Psoas muscle (tissue), 8 donors: ENCODE results near the gene GFI1B. TPM values are rescaled to one million over a fixed set of nuclear protein-coding genes. Genes with fewer than 3 reads are reported as not detected.

ENCODE experiments used
- ATAC-seq, 4 donors: fragments of 200-7000 bp; cut with Tn5 transposase; one replicate each; pipeline ENCODE4 v1.9.1; 2020; ENCODE audit warnings: moderate library complexity in 3 of 4, mild to moderate bottlenecking in 2 of 4
- DNase-seq, 2 donors: peaks; one replicate each; pipeline ENCODE4 v3.0.0-alpha.2; 2020
- H3K27ac ChIP-seq: fragments of 200-600 bp; one replicate; pipeline ENCODE4 v1.8.0; 2022
- H3K27me3 ChIP-seq, 3 donors: fragments of 200-600 bp in 1 of 3; one replicate each; pipeline versions ENCODE4 v1.6.1 to v1.8.0; 2013 to 2022; ENCODE audit warnings: low read length in 2 of 3, mild to moderate bottlenecking in 2 of 3, moderate library complexity in 1 of 3; ENCODE audit not compliant: insufficient read depth in 3 of 3
- H3K36me3 ChIP-seq, 2 donors: fragments of 200-600 bp in 1 of 2; one replicate each; pipeline versions ENCODE4 v1.6.1 to v1.8.0; 2013 to 2022; ENCODE audit warnings: low read depth in 1 of 2, mild to moderate bottlenecking in 1 of 2, moderate library complexity in 1 of 2; ENCODE audit not compliant: insufficient read depth in 1 of 2
- H3K4me1 ChIP-seq: fragments of 200-600 bp; one replicate; pipeline ENCODE4 v1.8.0; 2022
- H3K4me3 ChIP-seq: fragments of 200-600 bp; one replicate; pipeline ENCODE4 v1.8.0; 2022; ENCODE audit warnings: mild to moderate bottlenecking
- H3K9me3 ChIP-seq: fragments of 200-600 bp; one replicate; pipeline ENCODE4 v1.8.0; 2022
- WGBS, 3 donors: extraction: QIAGEN DNeasy Blood & Tissue Kit; methylation state at CpG; one replicate each; pipeline versions ENCODE4 v1.1.6 to v1.1.7; 2013; 5-methylcytosine and 5-hydroxymethylcytosine counted together
- intact Hi-C, 2 donors: fragments of 100-400 bp; cut with DNase I; formaldehyde crosslinking; loops; one replicate each; pipeline versions ENCODE4 v1.11.0 to v1.14.2; 2022
- polyA plus RNA-seq, 3 donors: library from polyadenylated mRNA; stranded (reverse); fragments of 200-250 nt; gene quantifications; one replicate each; pipeline ENCODE4 v1.2.3, GENCODE V29; 2013
- total RNA-seq, 4 donors: library from RNA; stranded (reverse); fragmentation: NEBNext Ultra II Directional in 2 of 4; extraction: Animal tissue kit (Norgen Biotek cat#: 25700) in 2 of 4; gene quantifications; one replicate each; pipeline versions ENCODE4 v1.2.1 to v1.2.4, GENCODE V29; 2021 to 2023
- TF ChIP-seq, protein P1 (sequence below): fragments of 200-600 bp; IDR thresholded peaks from one replicate; pipeline ENCODE4 v1.8.0; 2022; ENCODE audit warnings: antibody characterized with exemption
- donor health status: healthy with polysubstance abuse.
- donor health status: DM: no; HTN: no; CAD: no; lungs with moderate emphysema.
- donor health status: Bipolar disorder and iron deficiency.
- donor health status: healthy.
- donor health status: DM: yes; HTN: yes; CAD: no.
- donor health status: DM: no; HTN: no; CAD: no.
- donor health status: DM: no; HTN: no; CAD: no.
- donor health status: DM: yes; HTN: yes; CAD: no.

The GFI1B gene
- total and polyA plus RNA-seq, 7 donors = 0.07 to 0.14 (median 0.12) TPM; not detected in 4

DNA sequence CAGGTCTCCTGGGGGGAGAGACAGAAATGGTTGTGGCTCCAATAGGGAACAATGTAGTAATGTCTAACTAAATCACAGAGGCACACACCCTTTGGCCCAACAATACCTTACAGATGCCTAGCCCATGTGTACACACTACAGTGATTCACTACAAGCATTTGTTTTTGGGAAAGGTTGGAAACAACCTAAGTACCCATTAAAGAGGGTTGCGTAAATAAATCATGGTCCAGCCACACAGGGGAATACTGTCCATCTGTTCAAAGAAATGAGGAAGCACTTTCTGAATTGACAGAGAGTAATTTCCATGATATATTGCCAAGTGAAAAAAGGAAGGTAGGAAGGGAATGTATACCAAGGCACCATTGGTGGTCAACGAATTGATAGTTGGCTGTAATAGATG lies 30.3 kb downstream of the GFI1B start:
- no peak overlapping the region for H3K27ac ChIP-seq
- DNase-seq (no peak), ATAC-seq (no peak)
- no peaks in the 10 kb centered on the region for H3K36me3 ChIP-seq
- H3K4me1 ChIP-seq = no peaks in the 10 kb centered on the region
- WGBS, 3 donors = 72 to 79% (median 77%) methylated on average over 2 of the region's 2 CpGs
- no peak overlapping the region for H3K4me3 ChIP-seq
- no peaks in the 10 kb centered on the region for H3K9me3 ChIP-seq
- TF ChIP-seq, protein P1, sequence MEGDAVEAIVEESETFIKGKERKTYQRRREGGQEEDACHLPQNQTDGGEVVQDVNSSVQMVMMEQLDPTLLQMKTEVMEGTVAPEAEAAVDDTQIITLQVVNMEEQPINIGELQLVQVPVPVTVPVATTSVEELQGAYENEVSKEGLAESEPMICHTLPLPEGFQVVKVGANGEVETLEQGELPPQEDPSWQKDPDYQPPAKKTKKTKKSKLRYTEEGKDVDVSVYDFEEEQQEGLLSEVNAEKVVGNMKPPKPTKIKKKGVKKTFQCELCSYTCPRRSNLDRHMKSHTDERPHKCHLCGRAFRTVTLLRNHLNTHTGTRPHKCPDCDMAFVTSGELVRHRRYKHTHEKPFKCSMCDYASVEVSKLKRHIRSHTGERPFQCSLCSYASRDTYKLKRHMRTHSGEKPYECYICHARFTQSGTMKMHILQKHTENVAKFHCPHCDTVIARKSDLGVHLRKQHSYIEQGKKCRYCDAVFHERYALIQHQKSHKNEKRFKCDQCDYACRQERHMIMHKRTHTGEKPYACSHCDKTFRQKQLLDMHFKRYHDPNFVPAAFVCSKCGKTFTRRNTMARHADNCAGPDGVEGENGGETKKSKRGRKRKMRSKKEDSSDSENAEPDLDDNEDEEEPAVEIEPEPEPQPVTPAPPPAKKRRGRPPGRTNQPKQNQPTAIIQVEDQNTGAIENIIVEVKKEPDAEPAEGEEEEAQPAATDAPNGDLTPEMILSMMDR = no peak
- H3K27me3 ChIP-seq = peaks cover 0 to 28% (median 2%) of the 10 kb centered on the region in 3 donors
- intact Hi-C loops = no loop called here

DNA sequence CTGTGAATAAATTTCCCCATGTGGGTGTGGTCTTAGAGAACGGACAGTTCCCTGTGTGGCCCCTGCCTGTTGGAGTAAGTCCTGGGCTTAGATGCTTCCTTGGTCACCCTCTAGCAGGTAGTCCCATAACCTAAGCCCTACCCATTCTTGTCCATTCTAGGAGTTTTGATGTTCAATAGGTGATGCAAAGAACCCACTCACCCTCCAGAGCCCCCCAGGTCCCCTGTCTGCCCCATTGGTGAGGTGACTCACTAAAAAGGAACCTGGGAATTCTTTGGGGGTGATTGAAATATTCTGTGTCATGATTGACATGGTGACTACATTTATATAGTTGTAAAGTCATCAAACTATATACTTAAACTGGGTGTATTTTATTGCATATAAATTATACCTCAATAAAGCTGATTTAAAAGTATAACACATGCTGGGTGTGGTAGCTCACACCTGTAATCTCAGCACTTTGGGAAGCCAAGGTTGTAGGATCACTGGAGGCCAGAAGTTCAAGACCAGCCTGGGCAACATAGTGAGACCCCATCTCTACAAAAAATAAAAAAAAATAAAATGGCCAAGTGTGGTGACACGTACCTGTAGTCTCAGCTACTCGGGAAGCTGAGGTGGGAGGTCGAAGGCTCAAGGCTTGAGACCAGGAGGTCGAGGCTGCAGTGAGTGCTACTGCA lies 31.6 kb downstream of the GFI1B start:
- Histone ChIP-seq H3K4me1 (no peaks in the 10 kb centered on the region), H3K4me3 (no peak overlapping the region), H3K27me3 (peaks cover 0 to 16% (median 0%) of the 10 kb centered on the region in 3 donors), H3K9me3 (no peaks in the 10 kb centered on the region), H3K36me3 (no peaks in the 10 kb centered on the region), H3K27ac (no peak overlapping the region)
- TF ChIP-seq, protein P1 = no peak
- intact Hi-C loops = no loop called here
- no peak for ATAC-seq
- DNase-seq = no peak
- WGBS, 3 donors = 70 to 75% (median 72%) methylated on average over 5 of the region's 5 CpGs

DNA sequence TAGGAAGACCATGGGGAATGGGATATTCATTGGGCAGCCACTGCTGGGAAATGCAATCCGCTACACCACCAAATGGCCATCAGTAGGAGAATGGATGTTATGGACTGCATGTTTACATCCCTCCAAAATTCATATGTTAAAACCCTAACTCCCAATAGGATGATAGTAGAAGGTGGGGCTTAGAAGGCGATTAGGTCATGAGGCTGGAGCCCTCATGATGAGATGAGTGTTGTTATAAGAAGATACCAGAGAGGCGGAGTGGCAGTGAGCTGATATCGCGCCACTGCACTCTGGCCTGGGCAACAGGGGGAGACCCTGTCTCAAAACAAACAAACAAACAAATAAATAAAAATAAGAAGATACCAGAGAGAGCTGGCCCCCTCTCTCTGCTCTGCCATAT lies 36.2 kb downstream of the GFI1B start:
- TF ChIP-seq, protein P1 = no peak
- 84 to 92% (median 91%) methylated on average over 5 of the region's 5 CpGs for WGBS, 3 donors
- no peaks in the 10 kb centered on the region for H3K9me3 ChIP-seq
- no peaks in the 10 kb centered on the region for H3K4me1 ChIP-seq
- no peak overlapping the region for H3K27ac ChIP-seq
- H3K4me3 ChIP-seq = no peak overlapping the region
- ATAC-seq (no peak), DNase-seq (no peak)
- intact Hi-C loops = no loop called here
- H3K36me3 ChIP-seq = no peaks in the 10 kb centered on the region
- H3K27me3 ChIP-seq = peaks cover 0 to 3% (median 0%) of the 10 kb centered on the region in 3 donors

DNA sequence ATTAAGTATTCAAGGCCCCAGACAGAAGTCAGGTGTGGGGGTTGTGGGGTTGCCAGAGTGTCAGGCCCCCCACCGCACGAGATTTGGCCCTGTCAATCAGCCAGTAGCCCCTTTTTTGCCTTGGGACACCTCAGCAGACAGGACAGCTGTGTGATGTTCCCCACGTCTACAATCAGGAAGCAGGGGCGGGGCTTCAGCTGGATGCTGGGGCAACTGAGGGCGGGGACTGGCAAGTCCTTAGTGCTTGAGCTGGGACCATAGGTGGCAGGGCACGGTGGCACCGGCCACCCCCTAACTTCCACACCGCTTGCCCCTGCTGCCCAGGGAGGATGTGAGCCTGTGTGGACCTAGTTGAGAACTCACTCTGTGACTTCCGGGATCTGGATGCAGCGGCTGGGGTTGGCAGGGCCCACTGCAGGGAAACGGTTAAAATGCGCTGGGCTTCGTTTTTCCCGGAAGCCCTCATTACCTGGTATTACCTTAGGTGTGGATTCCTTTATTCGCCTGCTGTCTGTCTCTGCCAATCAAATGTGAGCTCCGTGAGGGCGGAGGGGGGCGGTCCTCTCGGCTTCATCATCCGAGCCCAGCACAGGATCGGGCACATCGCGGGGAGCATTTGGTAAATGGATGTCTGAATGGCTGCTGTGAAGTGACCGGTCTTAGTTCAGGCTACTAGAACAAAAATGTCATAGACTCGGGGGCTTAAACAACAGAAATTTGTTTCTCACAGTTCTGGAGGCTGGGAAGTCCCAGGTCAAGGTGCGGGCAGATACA lies 44.8 kb downstream of the GFI1B start:
- 68% methylated on average over 26 of the region's 26 CpGs for WGBS, 3 donors
- intact Hi-C loops = no loop called here
- ATAC-seq = no peak

More for the DNA sequence above, 44.8 kb downstream of the GFI1B start:
- Histone ChIP-seq H3K36me3 (no peaks in the 10 kb centered on the region), H3K4me3 (no peak overlapping the region), H3K27me3 (no peaks in the 10 kb centered on the region), H3K4me1 (no peaks in the 10 kb centered on the region), H3K27ac (no peak overlapping the region), H3K9me3 (no peaks in the 10 kb centered on the region)
- no peak for DNase-seq
- TF ChIP-seq, protein P1 = no peak
